ENCODE measurements around the gene ANKS3.

GRCh38 chr16:4696172-4696904, 37.7 kb downstream of the ANKS3 start:
- no peak for TF ChIP-seq CTCF (IDR thresholded peaks at IDR 0.05)
- no peak for TF ChIP-seq EP300 (IDR thresholded peaks at IDR 0.05)
- TF ChIP-seq POLR2A (IDR thresholded peaks at IDR 0.05): no peak
- no peak for TF ChIP-seq POLR2AphosphoS5 (IDR thresholded peaks at IDR 0.05)
